OCI-LY7 (cell line): Measurements from ENCODE around the gene DACT2. TPM values are rescaled to one million over a fixed set of nuclear protein-coding genes. Genes with fewer than 3 reads are reported as not detected.

Experiments used
- BruUV-seq: library from RNA; stranded (reverse); fragments of 400-500 nt; replicated peaks from 2 replicates; lab custom pipeline; 2021; lab: Mats Ljungman, UMichigan
- CTCF ChIA-PET: fragments of 300-600 bp; sonication (Branson Sonifier 250); formaldehyde crosslinking; loops from one replicate; lab custom pipeline; 2022; ENCODE audit warnings: antibody characterized with exemption; ENCODE audit not compliant: unreplicated experiment; lab: Charles Lee
- POLR2A ChIA-PET: fragments of 300-600 bp; sonication (Branson Sonifier 250); formaldehyde crosslinking; loops from one replicate; lab custom pipeline; 2022; ENCODE audit warnings: antibody characterized with exemption; lab: Charles Lee
- DNase-seq: peaks from one replicate; pipeline ENCODE4 v3.0.0-alpha.2; 2015; ENCODE audit warnings: low spot score
- H2AFZ ChIP-seq: fragments of 200-600 bp; sonication (generic), shearing (Covaris generic); 2 replicates; pipeline ENCODE4 v1.6.1; 2014; ENCODE audit warnings: mild to moderate bottlenecking, antibody characterized with exemption, low read length, moderate library complexity
- H3K27ac ChIP-seq: fragments of 200-600 bp; sonication (generic); 2 replicates; pipeline ENCODE4 v1.5.1; 2014; ENCODE audit warnings: mixed run types, low read depth, mild to moderate bottlenecking, moderate library complexity, low read length, inconsistent platforms; ENCODE audit not compliant: poor library complexity, severe bottlenecking
- H3K36me3 ChIP-seq: fragments of 200-600 bp; sonication (generic); 2 replicates; pipeline ENCODE4 v1.6.1; 2014; ENCODE audit warnings: mild to moderate bottlenecking, antibody characterized with exemption, low read length, moderate library complexity, mixed read lengths; ENCODE audit not compliant: insufficient read depth
- H3K4me1 ChIP-seq: fragments of 200-600 bp; sonication (generic); 2 replicates; pipeline ENCODE4 v1.5.1; 2014; ENCODE audit warnings: mild to moderate bottlenecking, low read length; ENCODE audit not compliant: insufficient read depth, poor library complexity, severe bottlenecking
- H3K4me2 ChIP-seq: fragments of 200-600 bp; sonication (generic); 2 replicates; pipeline ENCODE4 v1.6.1; 2014; ENCODE audit warnings: mild to moderate bottlenecking, low read length
- H3K4me3 ChIP-seq: fragments of 200-600 bp; sonication (generic); 2 replicates; pipeline ENCODE4 v1.5.1; 2014; ENCODE audit warnings: mild to moderate bottlenecking, low read depth, low read length; ENCODE audit not compliant: poor library complexity, severe bottlenecking
- H3K79me2 ChIP-seq: fragments of 200-600 bp; sonication (generic); 2 replicates; pipeline ENCODE4 v1.6.1; 2016; ENCODE audit warnings: low read depth, mild to moderate bottlenecking, low read length, moderate library complexity, mixed read lengths; ENCODE audit not compliant: insufficient read depth
- H3K9me2 ChIP-seq: fragments of 200-600 bp; sonication (generic); 2 replicates; pipeline ENCODE4 v1.6.1; 2016; ENCODE audit warnings: mild to moderate bottlenecking, low read length, mixed read lengths; ENCODE audit not compliant: insufficient read depth
- H3K9me3 ChIP-seq: fragments of 200-600 bp; sonication (generic); 2 replicates; pipeline ENCODE4 v1.6.1; 2014; ENCODE audit warnings: mild to moderate bottlenecking, mixed run types, low read length, mixed read lengths
- H4K20me1 ChIP-seq: fragments of 200-600 bp; sonication (generic); 2 replicates; pipeline ENCODE4 v1.6.1; 2014; ENCODE audit warnings: mild to moderate bottlenecking, antibody characterized with exemption, low read length, moderate library complexity, mixed read lengths; ENCODE audit not compliant: insufficient read depth
- EZH2phosphoT487 ChIP-seq: fragments of 200-600 bp; sonication (generic); IDR thresholded peaks from 2 replicates; pipeline ENCODE4 v1.6.1; 2018; ENCODE audit warnings: low read depth, borderline replicate concordance, mild to moderate bottlenecking, mixed run types, antibody characterized with exemption, low read length, moderate library complexity, mixed read lengths
- intact Hi-C: fragments of 100-400 bp; cut with micrococcal nuclease; formaldehyde crosslinking; loops from one replicate; pipeline ENCODE4 v1.10.0; 2022; ENCODE audit not compliant: unreplicated experiment
- total RNA-seq, 2 experiments: library from RNA; depleted of rRNA in 1 of 2; stranded (reverse); fragments of >200 nt in 1 of 2; shearing (Covaris generic) in 1 of 2; gene quantifications; 2 replicates each; pipeline ENCODE4 v1.2.3, GENCODE V29; 2014 to 2022
- TF ChIP-seq, protein P1 (sequence below): fragments of 200-600 bp; sonication (generic); conservative IDR thresholded peaks from 2 replicates; pipeline ENCODE4 v1.5.1; 2014; ENCODE audit warnings: mild to moderate bottlenecking, antibody characterized with exemption, low read length, moderate library complexity, mixed read lengths

DACT2 gene
- total RNA-seq, 2 experiments from 2014 or later = not detected

DNA sequence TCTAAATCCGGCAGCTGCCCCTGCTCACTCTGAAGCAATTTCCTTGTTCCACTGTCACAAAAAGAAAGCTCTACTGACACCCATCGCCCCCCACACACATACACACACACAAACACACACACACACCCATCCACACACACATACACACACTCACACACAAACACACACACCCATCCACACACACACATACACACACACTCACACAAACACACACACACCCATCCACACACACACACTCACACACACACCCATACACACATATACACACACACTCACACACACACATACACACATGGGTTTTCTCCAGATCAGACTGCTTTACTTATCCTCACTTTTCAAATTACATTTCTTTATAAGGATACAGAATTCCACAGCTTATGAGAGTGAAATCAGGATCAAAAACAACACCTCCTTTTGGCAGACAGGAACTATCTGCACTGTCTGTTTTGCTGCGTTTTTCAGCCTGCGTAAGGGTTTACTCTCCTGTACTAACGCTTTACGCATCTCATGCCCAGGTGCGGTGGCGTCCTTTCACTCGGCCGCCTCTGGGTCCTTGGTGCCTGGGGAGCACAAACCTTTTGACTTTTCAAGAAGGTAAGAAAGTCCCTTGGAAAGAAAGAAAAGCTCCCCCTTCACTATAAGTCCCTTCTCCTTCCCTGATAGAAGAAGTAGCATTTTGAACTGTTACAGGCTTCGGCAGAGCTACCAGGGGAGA, 8.0 kb downstream of the DACT2 start:
- Histone ChIP-seq H3K4me2 (no peak overlapping the region), H2AFZ (no peak overlapping the region), H3K79me2 (no peaks in the 10 kb centered on the region), H3K36me3 (no peaks in the 10 kb centered on the region), H3K27ac (no peak overlapping the region), H4K20me1 (no peaks in the 10 kb centered on the region), H3K9me3 (no peaks in the 10 kb centered on the region), H3K4me1 (no peaks in the 10 kb centered on the region), H3K4me3 (no peak overlapping the region), H3K9me2 (no peaks in the 10 kb centered on the region)
- intact Hi-C loops = no loop called here
- ChIA-PET POLR2A (interaction anchor here (0.7 kb wide), 1 partner anchor 14 kb away, joined by 4 read pairs; no protein-coding TSS in a partner anchor), CTCF (no interaction called here)
- no TSS peak for BruUV-seq
- no peak for DNase-seq
- no peak for TF ChIP-seq EZH2phosphoT487
- TF ChIP-seq, protein P1, sequence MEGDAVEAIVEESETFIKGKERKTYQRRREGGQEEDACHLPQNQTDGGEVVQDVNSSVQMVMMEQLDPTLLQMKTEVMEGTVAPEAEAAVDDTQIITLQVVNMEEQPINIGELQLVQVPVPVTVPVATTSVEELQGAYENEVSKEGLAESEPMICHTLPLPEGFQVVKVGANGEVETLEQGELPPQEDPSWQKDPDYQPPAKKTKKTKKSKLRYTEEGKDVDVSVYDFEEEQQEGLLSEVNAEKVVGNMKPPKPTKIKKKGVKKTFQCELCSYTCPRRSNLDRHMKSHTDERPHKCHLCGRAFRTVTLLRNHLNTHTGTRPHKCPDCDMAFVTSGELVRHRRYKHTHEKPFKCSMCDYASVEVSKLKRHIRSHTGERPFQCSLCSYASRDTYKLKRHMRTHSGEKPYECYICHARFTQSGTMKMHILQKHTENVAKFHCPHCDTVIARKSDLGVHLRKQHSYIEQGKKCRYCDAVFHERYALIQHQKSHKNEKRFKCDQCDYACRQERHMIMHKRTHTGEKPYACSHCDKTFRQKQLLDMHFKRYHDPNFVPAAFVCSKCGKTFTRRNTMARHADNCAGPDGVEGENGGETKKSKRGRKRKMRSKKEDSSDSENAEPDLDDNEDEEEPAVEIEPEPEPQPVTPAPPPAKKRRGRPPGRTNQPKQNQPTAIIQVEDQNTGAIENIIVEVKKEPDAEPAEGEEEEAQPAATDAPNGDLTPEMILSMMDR = no peak

DNA sequence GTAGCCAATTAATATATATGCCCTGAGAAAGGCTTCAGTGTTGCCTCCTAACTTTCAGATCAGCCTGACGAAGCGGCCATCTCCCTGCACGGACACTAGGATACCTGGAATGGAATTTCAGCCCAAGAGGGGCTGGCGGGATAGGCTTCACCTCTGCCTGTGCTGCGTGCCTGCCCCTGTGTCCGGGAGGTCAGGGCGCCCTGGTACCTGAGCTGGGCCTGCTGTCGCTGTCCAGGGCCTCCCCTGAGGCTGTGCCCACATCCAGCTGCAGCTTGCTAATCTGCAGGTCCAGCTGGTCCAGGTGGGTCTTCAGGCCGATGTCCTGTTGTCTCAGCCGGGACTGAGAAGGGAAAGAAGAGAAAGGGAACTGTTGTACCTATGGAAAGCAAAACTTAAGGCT, 8.6 kb downstream of the DACT2 start:
- Histone ChIP-seq H3K79me2 (no peaks in the 10 kb centered on the region), H3K36me3 (no peaks in the 10 kb centered on the region), H4K20me1 (no peaks in the 10 kb centered on the region), H3K27ac (no peak overlapping the region), H3K4me3 (no peak overlapping the region), H3K9me2 (no peaks in the 10 kb centered on the region), H2AFZ (no peak overlapping the region), H3K4me2 (no peak overlapping the region), H3K4me1 (no peaks in the 10 kb centered on the region), H3K9me3 (no peaks in the 10 kb centered on the region)
- POLR2A ChIA-PET = interaction anchor here (0.7 kb wide), 1 partner anchor 14 kb away, joined by 4 read pairs; no protein-coding TSS in a partner anchor
- intact Hi-C loops = no loop called here
- BruUV-seq = no TSS peak
- no peak for DNase-seq
- CTCF ChIA-PET = no interaction called here
- TF ChIP-seq, protein P1 = no peak
- TF ChIP-seq EZH2phosphoT487 = no peak

DNA sequence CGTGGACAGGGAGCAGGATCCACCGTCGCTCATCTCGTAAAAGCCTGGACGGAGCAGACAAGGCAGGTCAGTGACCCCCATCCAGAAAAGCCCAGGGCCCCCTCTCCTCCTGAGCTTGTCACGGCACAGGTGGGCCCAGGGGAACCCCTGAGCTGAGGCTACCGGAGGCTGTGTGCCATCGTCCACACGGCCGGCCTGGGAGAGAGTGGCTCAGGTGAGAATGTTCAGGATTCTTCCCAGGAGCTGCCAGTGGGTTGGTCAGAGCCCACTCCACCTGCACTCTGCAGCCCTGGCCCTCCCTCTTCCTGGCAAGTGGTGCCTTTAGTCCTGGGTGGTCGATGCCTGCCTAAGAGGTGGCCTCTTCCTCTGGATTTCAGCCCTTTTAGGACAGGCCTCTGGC, 9.2 kb downstream of the DACT2 start:
- ChIA-PET CTCF (no interaction called here), POLR2A (no interaction called here)
- H4K20me1 ChIP-seq = no peaks in the 10 kb centered on the region
- intact Hi-C loops = no loop called here
- no peak for DNase-seq
- H3K9me2 ChIP-seq = no peaks in the 10 kb centered on the region
- no peak overlapping the region for H3K27ac ChIP-seq
- H3K4me2 ChIP-seq = no peak overlapping the region
- TF ChIP-seq EZH2phosphoT487 = no peak
- TF ChIP-seq, protein P1 = no peak
- H3K4me3 ChIP-seq = no peak overlapping the region
- no peaks in the 10 kb centered on the region for H3K9me3 ChIP-seq
- BruUV-seq = no TSS peak
- no peak overlapping the region for H2AFZ ChIP-seq
- H3K4me1 ChIP-seq = no peaks in the 10 kb centered on the region
- H3K79me2 ChIP-seq = no peaks in the 10 kb centered on the region
- no peaks in the 10 kb centered on the region for H3K36me3 ChIP-seq
